Measurements from ENCODE around the gene ANKRD18B. TPM values are rescaled to one million over a fixed set of nuclear protein-coding genes. Genes with fewer than 3 reads are reported as not detected.

The ANKRD18B gene
- total RNA-seq, 1 experiment from 2014 or later, result 9.1 TPM

GRCh38 chr9:33480106-33480505 is 43.9 kb upstream of the ANKRD18B start:
- no peak for DNase-seq
- H3K4me1 Mint-ChIP-seq, result peaks cover 0 to 3% of the 10 kb centered on the region in 2 experiments; a peak in 1 of 4 replicates
- H2BK5ac ChIP-seq (ENCODE audit: insufficient read length, low read length), result no peak overlapping the region
- H2BK120ac ChIP-seq (ENCODE audit: low read depth, low read length, poor library complexity, severe bottlenecking), result no peak overlapping the region
- no CpG with 5 or more reads among the region's 2 CpGs for WGBS (ENCODE audit: extremely low coverage, insufficient read length, low lambda C conversion rate)
- no peak overlapping the region for H3K4ac ChIP-seq (ENCODE audit: low read depth, low read length)
- no peaks in the 10 kb centered on the region for H3K23me2 ChIP-seq (ENCODE audit: insufficient read length, low read depth, low read length, poor library complexity, severe bottlenecking)
- H4K8ac ChIP-seq (replicated peaks; ENCODE audit: insufficient read length, low read depth, low read length), result no peak overlapping the region
- peak overlapping the region in 1 of 3 experiments; percentile 86; a peak in 1 of 7 replicates for H3K27ac Mint-ChIP-seq
- no peak overlapping the region for H3K4me2 ChIP-seq (ENCODE audit: insufficient read depth, insufficient read length, low read length)
- H3K4me1 ChIP-seq (ENCODE audit: insufficient read depth, low read length), result no peaks in the 10 kb centered on the region
- H2BK12ac ChIP-seq (ENCODE audit: insufficient read length, low read depth, low read length), result no peak overlapping the region
- H2BK20ac ChIP-seq (ENCODE audit: low read depth, low read length, poor library complexity, severe bottlenecking), result no peak overlapping the region
- no peaks in the 10 kb centered on the region for H3K27me3 ChIP-seq (ENCODE audit: insufficient read depth, low read length)
- no peak overlapping the region for H3K9ac ChIP-seq (ENCODE audit: extremely low read depth, insufficient read length, low read length)
- H3T11ph ChIP-seq (ENCODE audit: low read length), result no peak overlapping the region
- no peak overlapping the region for H3K14ac ChIP-seq (ENCODE audit: insufficient read depth, low read length)
- no peak overlapping the region for H3K23ac ChIP-seq (ENCODE audit: insufficient read length, low read depth, low read length)
- no peak for TF ChIP-seq CTCF (conservative IDR thresholded peaks at IDR 0.05)
- H4K5ac ChIP-seq (ENCODE audit: insufficient read length, low read depth, low read length), result no peak overlapping the region
- no peak overlapping the region for H3K4me3 Mint-ChIP-seq
- H4K20me1 ChIP-seq (ENCODE audit: control insufficient read depth, insufficient read depth, insufficient read length), result no peaks in the 10 kb centered on the region
- no peak overlapping the region for H2AFZ ChIP-seq (ENCODE audit: low read length)
- H3K9me3 Mint-ChIP-seq, result no peaks in the 10 kb centered on the region
- no peaks in the 10 kb centered on the region for H3K79me2 ChIP-seq (ENCODE audit: insufficient read depth, low read length)
- no peaks in the 10 kb centered on the region for H3K27me3 Mint-ChIP-seq (ENCODE audit: low read depth)
- no peaks in the 10 kb centered on the region for H3K9me3 ChIP-seq (ENCODE audit: control insufficient read depth, low read depth, low read length)
- H3K36me3 Mint-ChIP-seq (ENCODE audit: insufficient read depth in 1 of 3, low read depth in 3 of 3), result no peaks in the 10 kb centered on the region
- H3K18ac ChIP-seq (ENCODE audit: insufficient read length, low read depth, low read length), result no peak overlapping the region
- H3K27ac ChIP-seq (ENCODE audit: insufficient read length, low read depth, low read length), result no peak overlapping the region
- H2BK15ac ChIP-seq (ENCODE audit: low read depth, low read length), result no peak overlapping the region
- no peak overlapping the region for H2AK5ac ChIP-seq (ENCODE audit: insufficient read length, low read length)
- H3K56ac ChIP-seq (ENCODE audit: insufficient read length, low read depth, low read length), result no peak overlapping the region
- no peaks in the 10 kb centered on the region for H3K79me1 ChIP-seq (ENCODE audit: insufficient read depth, low read depth, low read length, poor library complexity, severe bottlenecking)
- no peak overlapping the region for H4K91ac ChIP-seq (ENCODE audit: insufficient read length, low read depth, low read length)

Data from H9 (cell line).